ENCODE data around the gene TMEM126B. TPM values are rescaled to one million over a fixed set of nuclear protein-coding genes. Genes with fewer than 3 reads are reported as not detected.

TMEM126B gene
- total RNA-seq, 2 experiments from 2014 or later: 47.4 to 61.1 TPM

- Histone ChIP-seq H3K79me2 (ENCODE audit: insufficient read depth, low read depth, low read length) (no peaks in the 10 kb centered on the region), H3K4me3 (ENCODE audit: low read depth, low read length, poor library complexity, severe bottlenecking) (no peak overlapping the region), H3K4me2 (ENCODE audit: low read length) (no peak overlapping the region), H3K9me3 (ENCODE audit: low read length) (no peaks in the 10 kb centered on the region), H3K4me1 (ENCODE audit: insufficient read depth, low read length, poor library complexity, severe bottlenecking) (no peaks in the 10 kb centered on the region), H3K27ac (ENCODE audit: low read depth, low read length, poor library complexity, severe bottlenecking) (no peak overlapping the region), H2AFZ (ENCODE audit: low read length) (no peak overlapping the region), H3K9me2 (ENCODE audit: insufficient read depth, low read length) (no peaks in the 10 kb centered on the region), H4K20me1 (ENCODE audit: insufficient read depth, low read length) (no peaks in the 10 kb centered on the region), H3K36me3 (ENCODE audit: insufficient read depth, low read length) (no peaks in the 10 kb centered on the region)
- TF ChIP-seq EZH2phosphoT487 (IDR thresholded peaks at IDR 0.05; ENCODE audit: borderline replicate concordance, low read depth, low read length) (no peak), CTCF (conservative IDR thresholded peaks at IDR 0.05; ENCODE audit: low read length) (no peak)
- BruUV-seq (replicated peaks): no TSS peak
- intact Hi-C loops (cut with micrococcal nuclease; ENCODE audit: unreplicated experiment): no loop called here
- CTCF ChIA-PET (ENCODE audit: unreplicated experiment): interaction anchor here (1.1 kb wide), 1 partner anchor 12 kb away, joined by 3 read pairs; no protein-coding TSS in a partner anchor
- no peak for DNase-seq (ENCODE audit: low spot score)
- POLR2A ChIA-PET: interaction anchor here (0.8 to 1.3 kb wide), 2 partner anchors 12 to 26 kb away, joined by 3 read pairs; no protein-coding TSS in a partner anchor
These were observed 51.2 kb downstream of the TMEM126B start for GRCh38 chr11:85679576-85679975.

- Histone ChIP-seq H3K36me3 (ENCODE audit: insufficient read depth, low read length) (no peaks in the 10 kb centered on the region), H3K79me2 (ENCODE audit: insufficient read depth, low read depth, low read length) (no peaks in the 10 kb centered on the region), H3K4me3 (ENCODE audit: low read depth, low read length, poor library complexity, severe bottlenecking) (no peak overlapping the region), H2AFZ (ENCODE audit: low read length) (no peak overlapping the region), H3K9me3 (ENCODE audit: low read length) (no peaks in the 10 kb centered on the region), H3K9me2 (ENCODE audit: insufficient read depth, low read length) (no peaks in the 10 kb centered on the region), H3K27ac (ENCODE audit: low read depth, low read length, poor library complexity, severe bottlenecking) (no peak overlapping the region), H3K4me2 (ENCODE audit: low read length) (no peak overlapping the region), H3K4me1 (ENCODE audit: insufficient read depth, low read length, poor library complexity, severe bottlenecking) (no peaks in the 10 kb centered on the region), H4K20me1 (ENCODE audit: insufficient read depth, low read length) (no peaks in the 10 kb centered on the region)
- CTCF ChIA-PET (ENCODE audit: unreplicated experiment): no interaction called here
- TF ChIP-seq CTCF (conservative IDR thresholded peaks at IDR 0.05; ENCODE audit: low read length) (no peak), EZH2phosphoT487 (IDR thresholded peaks at IDR 0.05; ENCODE audit: borderline replicate concordance, low read depth, low read length) (no peak)
- BruUV-seq (replicated peaks): no TSS peak
- no peak for DNase-seq (ENCODE audit: low spot score)
- POLR2A ChIA-PET: interaction anchor here (0.7 kb wide), 2 partner anchors 8 to 206 kb away, joined by 3 read pairs; no protein-coding TSS in a partner anchor
- intact Hi-C loops (cut with micrococcal nuclease; ENCODE audit: unreplicated experiment): no loop called here
These were observed 52.5 kb downstream of the TMEM126B start for GRCh38 chr11:85680897-85681296.

Measured in OCI-LY7 (cell line).